Measurements from ENCODE around the gene APRT. TPM values are rescaled to one million over a fixed set of nuclear protein-coding genes. Genes with fewer than 3 reads are reported as not detected.

APRT gene
- total RNA-seq, 2 experiments from 2014 or later = 105 to 179 TPM

DNA sequence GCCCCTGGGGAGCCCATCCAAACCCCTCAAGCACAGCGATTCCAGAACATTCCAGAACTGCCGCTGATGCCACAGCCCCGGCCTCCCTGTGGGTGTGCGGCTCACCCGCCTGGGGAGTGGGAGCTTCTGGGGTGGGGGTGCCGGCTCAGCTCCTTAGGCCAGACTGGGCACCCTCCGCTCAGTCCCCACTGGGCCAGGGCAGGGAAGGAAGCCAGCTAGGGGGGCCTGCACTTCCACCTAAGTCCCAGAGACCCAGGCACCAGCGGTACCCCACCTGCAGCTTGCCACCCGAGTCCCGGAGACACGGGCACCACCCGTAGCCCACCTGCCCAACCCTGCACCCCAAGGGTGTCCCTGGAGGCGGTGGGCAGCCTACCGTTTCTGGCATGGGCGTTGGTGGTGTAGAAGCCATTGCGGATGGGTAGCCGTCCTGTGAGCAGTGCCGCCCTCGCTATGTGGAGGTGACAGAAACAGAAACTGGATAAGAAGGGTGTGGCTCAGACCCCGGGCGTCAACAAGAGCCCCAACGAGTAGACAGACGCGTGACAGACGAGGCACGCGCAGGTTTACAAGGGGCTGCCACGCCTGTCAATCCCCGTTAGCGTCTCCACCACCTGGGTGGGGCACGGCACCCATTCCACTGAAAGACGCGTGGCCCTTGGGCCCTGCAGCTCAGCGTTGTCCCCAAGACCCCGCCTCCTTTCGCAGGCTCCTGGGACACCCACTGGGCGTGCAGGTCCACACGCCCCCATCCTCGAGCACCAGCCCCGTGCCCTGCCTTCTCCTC is 30.0 kb upstream of the APRT start:
- DNase-seq (no peak), ATAC-seq (no peak)
- H3K4me1 Mint-ChIP-seq = no peaks in the 10 kb centered on the region
- no peaks in the 10 kb centered on the region for H3K27me3 Mint-ChIP-seq
- H3K27ac Mint-ChIP-seq = no peak overlapping the region
- no peaks in the 10 kb centered on the region for H3K9me3 Mint-ChIP-seq (ENCODE audit: low read depth)
- peaks cover 3% of the 10 kb centered on the region for H3K36me3 Mint-ChIP-seq (ENCODE audit: low read depth)
- intact Hi-C loops (cut with DNase I, micrococcal nuclease) = no loop called here
- H3K4me3 Mint-ChIP-seq = no peak overlapping the region
- POLR2A ChIA-PET = no interaction called here
- CTCF ChIA-PET = no interaction called here

DNA sequence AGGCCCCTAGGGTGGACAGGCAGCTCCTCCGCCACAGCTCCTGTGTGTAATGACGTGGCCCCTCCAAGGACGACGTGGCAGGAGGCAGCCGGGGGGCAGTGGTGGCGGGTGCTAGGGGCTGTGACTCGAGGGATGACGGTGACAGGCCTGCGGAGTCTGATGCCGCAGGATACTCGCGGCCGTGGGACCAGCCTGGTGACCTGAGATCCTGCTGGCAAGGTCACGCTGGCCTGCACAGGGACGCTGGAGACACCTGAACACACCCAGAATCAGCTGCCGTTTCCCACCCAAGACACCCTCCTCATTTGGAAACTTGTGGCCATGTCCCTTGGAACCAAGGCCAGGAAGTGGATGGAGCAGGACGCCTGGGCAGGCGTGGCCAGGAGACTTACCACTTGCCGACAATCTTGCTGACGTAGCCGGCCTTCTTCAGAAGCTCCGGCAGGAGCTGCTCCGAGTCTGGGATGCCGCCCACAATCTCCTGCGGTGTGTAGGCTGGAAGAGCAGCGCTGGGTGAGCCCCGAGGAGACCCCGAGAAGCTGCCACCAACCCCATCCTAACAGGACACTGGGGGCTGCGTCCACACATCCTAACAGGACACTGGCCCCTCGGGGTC is 29.0 kb upstream of the APRT start:
- CTCF ChIA-PET = interaction anchor here (0.6 kb wide), 1 partner anchor 1135 kb away, joined by 3 read pairs; no protein-coding TSS in a partner anchor
- Mint-ChIP-seq H3K36me3 (ENCODE audit: low read depth) (peaks cover 3% of the 10 kb centered on the region), H3K27me3 (no peaks in the 10 kb centered on the region), H3K4me1 (no peaks in the 10 kb centered on the region), H3K9me3 (ENCODE audit: low read depth) (no peaks in the 10 kb centered on the region), H3K27ac (no peak overlapping the region), H3K4me3 (no peak overlapping the region)
- ATAC-seq = no peak
- DNase-seq = no peak
- POLR2A ChIA-PET = no interaction called here
- intact Hi-C loops (cut with DNase I, micrococcal nuclease) = no loop called here

DNA sequence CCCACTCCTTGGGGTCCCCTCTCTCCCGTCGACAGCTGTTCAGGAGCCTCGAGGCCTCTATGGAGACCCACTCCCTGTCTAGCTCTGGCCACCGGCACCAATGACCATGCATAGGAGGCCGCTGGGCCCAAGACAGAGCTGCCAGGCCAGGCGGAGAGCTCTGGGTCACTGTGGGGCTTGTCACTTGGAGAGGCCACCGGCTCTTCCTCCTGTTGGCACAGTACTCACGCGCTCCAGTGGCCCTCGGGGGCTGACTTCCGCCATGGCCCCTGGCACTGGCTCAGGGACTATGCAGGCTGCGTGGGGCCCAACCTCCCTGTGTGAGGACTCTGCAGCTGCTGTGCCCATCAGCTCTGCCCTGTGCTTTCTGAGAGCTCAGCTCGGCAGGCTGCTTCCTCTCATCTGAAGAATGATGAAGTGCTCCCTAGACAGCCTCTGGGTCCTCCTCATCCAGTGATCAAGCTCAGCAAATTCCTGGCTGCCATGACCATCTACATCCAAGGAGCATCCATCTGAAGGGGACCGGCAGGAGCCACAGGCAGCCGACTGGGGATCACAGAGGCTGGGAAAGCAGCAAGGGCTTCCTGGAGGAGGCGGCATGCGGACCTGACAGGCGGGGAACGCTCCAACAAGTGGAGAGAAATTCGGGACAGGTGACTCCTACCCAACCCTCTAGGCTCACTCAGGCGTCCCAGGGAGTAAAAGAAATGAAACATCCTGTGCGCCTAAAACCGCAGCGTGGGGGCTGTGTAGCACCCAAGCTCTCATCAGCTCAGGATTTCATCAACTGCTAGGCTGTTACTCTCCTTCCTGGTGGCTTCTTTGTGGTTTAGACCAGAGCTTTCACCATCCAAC is 28.2 kb upstream of the APRT start:
- intact Hi-C loops (cut with DNase I, micrococcal nuclease) = no loop called here
- H3K36me3 Mint-ChIP-seq (ENCODE audit: low read depth) = peaks cover 3% of the 10 kb centered on the region
- H3K27ac Mint-ChIP-seq = no peak overlapping the region
- ATAC-seq (no peak), DNase-seq (no peak)
- ChIA-PET CTCF (interaction anchor here (0.6 kb wide), 1 partner anchor 1136 kb away, joined by 3 read pairs; no protein-coding TSS in a partner anchor), POLR2A (no interaction called here)
- H3K9me3 Mint-ChIP-seq (ENCODE audit: low read depth) = no peaks in the 10 kb centered on the region
- no peaks in the 10 kb centered on the region for H3K4me1 Mint-ChIP-seq
- H3K4me3 Mint-ChIP-seq = no peak overlapping the region
- H3K27me3 Mint-ChIP-seq = no peaks in the 10 kb centered on the region

DNA sequence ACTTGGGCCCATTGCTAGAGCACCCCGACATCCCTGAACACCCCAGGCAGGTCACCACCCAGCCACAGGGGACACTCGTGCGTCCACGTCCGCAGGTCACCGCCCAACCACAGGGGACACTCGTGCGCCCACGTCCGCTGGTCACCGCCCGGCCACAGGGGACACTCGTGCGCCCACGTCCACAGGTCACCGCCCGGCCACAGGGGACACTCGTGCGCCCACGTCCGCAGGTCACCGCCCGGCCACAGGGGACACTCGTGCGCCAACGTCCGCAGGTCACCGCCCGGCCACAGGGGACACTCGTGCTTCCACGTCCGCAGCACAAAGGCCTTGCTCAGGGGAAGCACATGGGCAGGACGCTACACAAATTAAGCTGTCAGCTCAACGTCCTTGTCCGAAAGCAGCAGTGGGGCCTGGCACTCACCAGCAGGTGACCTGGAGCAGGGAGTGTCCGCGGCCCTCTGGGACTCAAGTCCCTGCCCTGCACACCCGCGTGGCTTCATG is 27.4 kb upstream of the APRT start:
- CTCF ChIA-PET = no interaction called here

DNA sequence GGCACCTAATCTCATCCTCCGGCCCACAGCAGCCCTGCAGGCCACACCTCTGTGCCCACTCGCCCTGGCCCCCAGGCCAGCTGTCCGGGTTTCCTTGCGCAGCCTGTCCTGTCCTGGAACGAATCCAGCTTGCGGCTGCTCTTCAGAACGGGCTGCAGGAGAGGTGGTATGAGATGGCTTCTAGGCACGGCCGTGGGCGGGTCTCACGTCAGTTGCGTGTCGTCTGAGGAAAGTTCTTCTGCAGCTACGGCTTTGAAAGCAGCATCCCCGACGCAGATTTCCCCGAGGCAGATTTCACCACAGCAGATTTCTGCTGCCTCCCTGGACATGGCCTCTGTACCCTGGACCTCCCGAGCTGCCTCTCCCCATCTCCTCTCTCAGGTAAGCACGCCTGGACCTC is 26.8 kb upstream of the APRT start:
- H3K4me1 Mint-ChIP-seq = no peaks in the 10 kb centered on the region
- peaks cover 3% of the 10 kb centered on the region for H3K36me3 Mint-ChIP-seq (ENCODE audit: low read depth)
- DNase-seq (no peak), ATAC-seq (no peak)
- H3K4me3 Mint-ChIP-seq = no peak overlapping the region
- no peaks in the 10 kb centered on the region for H3K27me3 Mint-ChIP-seq
- H3K27ac Mint-ChIP-seq = no peak overlapping the region
- no peaks in the 10 kb centered on the region for H3K9me3 Mint-ChIP-seq (ENCODE audit: low read depth)
- intact Hi-C loops (cut with DNase I, micrococcal nuclease) = no loop called here
- ChIA-PET POLR2A (no interaction called here), CTCF (no interaction called here)

More for the DNA sequence above, 27.4 kb upstream of the APRT start:
- Mint-ChIP-seq H3K9me3 (ENCODE audit: low read depth) (no peaks in the 10 kb centered on the region), H3K27me3 (no peaks in the 10 kb centered on the region), H3K27ac (no peak overlapping the region), H3K4me3 (no peak overlapping the region), H3K4me1 (no peaks in the 10 kb centered on the region), H3K36me3 (ENCODE audit: low read depth) (peaks cover 3% of the 10 kb centered on the region)
- no peak for ATAC-seq
- intact Hi-C loops (cut with DNase I, micrococcal nuclease) = no loop called here
- POLR2A ChIA-PET = no interaction called here
- DNase-seq = no peak

DNA sequence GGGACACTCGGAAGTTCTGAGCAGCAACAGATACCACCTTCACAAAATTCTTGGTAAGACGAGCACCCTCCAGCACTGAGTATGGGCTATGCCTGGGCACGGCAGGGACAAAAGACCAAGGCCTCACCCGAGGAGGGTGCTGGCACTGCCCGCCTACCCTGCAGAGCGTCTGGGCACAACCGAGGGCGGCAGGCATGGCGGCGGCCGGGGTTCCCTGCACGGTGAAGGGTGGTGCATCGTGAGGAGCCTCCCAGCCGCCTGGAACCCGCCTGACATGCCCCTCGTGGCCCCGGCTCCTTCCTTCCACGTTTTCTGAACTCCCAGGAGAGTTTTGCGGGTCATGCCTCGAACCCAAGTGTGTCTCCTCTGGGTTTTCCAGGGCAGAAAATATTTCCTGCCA is 26.1 kb upstream of the APRT start:
- no peak overlapping the region for H3K27ac Mint-ChIP-seq
- H3K4me3 Mint-ChIP-seq = no peak overlapping the region
- no peaks in the 10 kb centered on the region for H3K9me3 Mint-ChIP-seq (ENCODE audit: low read depth)
- intact Hi-C loops (cut with DNase I, micrococcal nuclease) = no loop called here
- DNase-seq (no peak), ATAC-seq (no peak)
- POLR2A ChIA-PET = no interaction called here
- H3K27me3 Mint-ChIP-seq = no peaks in the 10 kb centered on the region
- H3K4me1 Mint-ChIP-seq = no peaks in the 10 kb centered on the region
- peaks cover 3% of the 10 kb centered on the region for H3K36me3 Mint-ChIP-seq (ENCODE audit: low read depth)
- CTCF ChIA-PET = no interaction called here

DNA sequence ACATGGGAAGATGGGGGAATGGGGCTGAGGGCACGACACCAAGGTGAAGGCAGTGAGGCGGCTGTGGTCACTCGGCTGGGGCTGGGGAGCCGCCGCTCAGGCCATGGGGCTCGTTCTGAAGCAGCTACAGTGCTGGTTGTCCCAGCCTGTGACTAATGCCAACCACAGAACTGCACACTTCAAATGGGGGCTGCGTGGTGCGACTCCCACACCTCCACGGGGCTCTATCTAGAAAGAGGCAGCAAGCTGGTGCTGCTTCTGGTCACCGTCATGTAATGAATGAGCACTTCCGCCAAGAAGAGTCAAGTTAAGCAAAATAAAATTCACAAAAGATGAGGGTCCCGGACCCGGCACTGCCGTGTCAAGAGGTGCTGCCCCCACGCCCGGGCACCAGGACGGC is 25.1 kb upstream of the APRT start:
- intact Hi-C loops (cut with DNase I, micrococcal nuclease) = no loop called here
- ATAC-seq (no peak), DNase-seq (no peak)
- H3K4me1 Mint-ChIP-seq = no peaks in the 10 kb centered on the region
- POLR2A ChIA-PET = interaction anchor here (0.6 kb wide), 1 partner anchor 54 kb away, joined by 7 read pairs; no protein-coding TSS in a partner anchor
- CTCF ChIA-PET = interaction anchor here (0.8 kb wide), 1 partner anchor 232 kb away, joined by 5 read pairs; no protein-coding TSS in a partner anchor
- H3K36me3 Mint-ChIP-seq (ENCODE audit: low read depth) = peaks cover 3% of the 10 kb centered on the region
- no peak overlapping the region for H3K27ac Mint-ChIP-seq
- H3K27me3 Mint-ChIP-seq = no peaks in the 10 kb centered on the region
- H3K4me3 Mint-ChIP-seq = no peak overlapping the region
- no peaks in the 10 kb centered on the region for H3K9me3 Mint-ChIP-seq (ENCODE audit: low read depth)

DNA sequence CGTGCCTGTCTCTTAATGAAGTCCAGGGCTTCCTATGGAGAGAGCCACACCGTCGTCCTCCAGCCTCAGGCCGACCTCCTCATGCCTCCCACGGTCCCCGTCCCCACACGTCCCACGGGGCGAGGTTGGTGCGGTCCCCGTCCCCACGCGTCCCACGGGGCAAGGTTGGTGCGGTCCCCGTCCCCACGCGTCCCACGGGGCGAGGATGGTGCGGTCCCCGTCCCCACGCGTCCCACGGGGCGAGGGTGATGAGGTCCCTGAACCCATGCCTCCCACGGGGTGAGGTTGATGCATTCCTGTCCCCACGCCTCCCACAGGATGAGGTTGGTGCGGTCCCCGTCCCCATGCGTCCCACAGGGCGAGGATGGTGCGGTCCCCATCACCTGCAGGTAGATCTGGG is 24.1 kb upstream of the APRT start:
- ATAC-seq (no peak), DNase-seq (no peak)
- Mint-ChIP-seq H3K9me3 (ENCODE audit: low read depth) (no peaks in the 10 kb centered on the region), H3K27ac (no peak overlapping the region), H3K4me3 (no peak overlapping the region), H3K36me3 (ENCODE audit: low read depth) (peaks cover 3% of the 10 kb centered on the region), H3K27me3 (no peaks in the 10 kb centered on the region), H3K4me1 (no peaks in the 10 kb centered on the region)
- CTCF ChIA-PET = no interaction called here
- intact Hi-C loops (cut with DNase I, micrococcal nuclease) = no loop called here
- POLR2A ChIA-PET = no interaction called here

DNA sequence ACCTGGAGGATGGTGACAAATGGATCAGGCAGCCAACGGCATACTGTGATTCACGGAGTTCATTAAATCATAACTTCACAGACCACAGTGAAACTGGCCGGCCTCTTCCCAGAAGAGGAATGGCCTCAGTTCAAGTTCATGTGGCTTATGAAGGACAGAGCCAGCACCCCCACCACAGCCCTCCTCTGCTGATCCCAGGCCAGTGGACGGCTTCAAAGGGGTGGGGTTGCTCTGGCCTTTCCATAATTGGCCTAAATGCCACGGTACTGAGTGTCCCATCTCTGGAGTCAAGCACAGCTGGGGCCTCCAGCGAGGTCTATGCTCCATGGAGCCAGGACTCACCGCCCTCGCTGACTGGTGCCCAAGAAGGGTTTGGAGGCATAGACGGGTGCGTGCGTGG is 23.7 kb upstream of the APRT start:
- no peak for DNase-seq
- ChIA-PET CTCF (interaction anchor here (1.5 kb wide), 1 partner anchor 23 kb away, joined by 5 read pairs; no protein-coding TSS in a partner anchor), POLR2A (no interaction called here)
- H3K4me1 Mint-ChIP-seq = no peaks in the 10 kb centered on the region
- H3K27me3 Mint-ChIP-seq = no peaks in the 10 kb centered on the region
- H3K4me3 Mint-ChIP-seq = no peak overlapping the region
- ATAC-seq = no peak
- no peak overlapping the region for H3K27ac Mint-ChIP-seq
- intact Hi-C loops (cut with DNase I, micrococcal nuclease) = no loop called here
- H3K9me3 Mint-ChIP-seq (ENCODE audit: low read depth) = no peaks in the 10 kb centered on the region
- peaks cover 3% of the 10 kb centered on the region for H3K36me3 Mint-ChIP-seq (ENCODE audit: low read depth)

DNA sequence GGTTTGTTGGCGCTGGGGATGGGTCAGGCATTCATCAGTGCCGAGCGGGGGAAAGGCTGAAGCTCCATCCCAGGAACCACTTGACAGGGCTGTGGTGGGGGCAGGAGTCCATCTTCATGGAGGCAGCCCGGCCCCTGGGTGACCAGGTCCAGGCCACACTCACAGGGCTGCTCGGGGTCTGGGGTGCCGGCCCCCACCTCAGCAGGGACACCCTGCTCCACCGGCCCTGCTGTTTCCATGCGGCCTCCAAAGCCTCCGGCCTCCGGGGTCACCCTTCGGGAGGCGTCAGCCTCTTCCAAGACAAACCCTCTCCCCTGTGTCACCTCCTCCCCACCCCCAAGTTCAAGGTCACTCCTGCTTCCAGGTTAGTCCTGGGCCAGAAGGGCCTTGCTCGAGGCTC is 22.9 kb upstream of the APRT start:
- no peaks in the 10 kb centered on the region for H3K4me1 Mint-ChIP-seq
- H3K36me3 Mint-ChIP-seq (ENCODE audit: low read depth) = no peaks in the 10 kb centered on the region
- H3K4me3 Mint-ChIP-seq = no peak overlapping the region
- ATAC-seq (no peak), DNase-seq (no peak)
- intact Hi-C loops (cut with DNase I, micrococcal nuclease) = no loop called here
- no peaks in the 10 kb centered on the region for H3K9me3 Mint-ChIP-seq (ENCODE audit: low read depth)
- ChIA-PET CTCF (interaction anchor here (1.5 kb wide), 1 partner anchor 23 kb away, joined by 5 read pairs; no protein-coding TSS in a partner anchor), POLR2A (no interaction called here)
- H3K27ac Mint-ChIP-seq = no peak overlapping the region
- H3K27me3 Mint-ChIP-seq = no peaks in the 10 kb centered on the region

DNA sequence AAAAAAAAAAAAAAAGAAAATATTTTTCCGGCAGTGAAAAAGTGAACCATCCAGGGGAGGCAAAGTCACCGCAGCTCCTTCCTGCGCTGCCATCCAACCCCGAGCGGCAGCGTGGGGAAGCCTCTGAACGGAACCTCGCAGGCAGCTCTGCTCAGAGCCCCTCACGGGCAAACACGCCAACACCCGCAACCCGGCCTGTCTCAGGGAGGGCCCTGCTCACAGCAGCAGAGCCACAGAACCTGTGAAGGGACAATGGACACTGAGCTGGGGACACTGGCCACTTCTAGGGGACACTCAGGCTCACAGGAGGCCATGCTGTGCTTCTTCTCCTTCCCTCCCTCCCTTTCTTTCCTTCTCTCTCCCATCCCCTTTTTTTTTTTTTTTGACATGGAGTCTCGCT is 21.4 kb upstream of the APRT start:
- no peak overlapping the region for H3K4me3 Mint-ChIP-seq
- ATAC-seq (no peak), DNase-seq (no peak)
- H3K27ac Mint-ChIP-seq = no peak overlapping the region
- H3K36me3 Mint-ChIP-seq (ENCODE audit: low read depth) = no peaks in the 10 kb centered on the region
- H3K27me3 Mint-ChIP-seq = no peaks in the 10 kb centered on the region
- ChIA-PET POLR2A (no interaction called here), CTCF (interaction anchor here (1.2 kb wide), 1 partner anchor 11 kb away, joined by 3 read pairs; no protein-coding TSS in a partner anchor)
- intact Hi-C loops (cut with DNase I, micrococcal nuclease) = no loop called here
- H3K4me1 Mint-ChIP-seq = no peaks in the 10 kb centered on the region
- no peaks in the 10 kb centered on the region for H3K9me3 Mint-ChIP-seq (ENCODE audit: low read depth)
